ENCODE measurements around the gene OR51A2.

OR51A2 gene

DNA sequence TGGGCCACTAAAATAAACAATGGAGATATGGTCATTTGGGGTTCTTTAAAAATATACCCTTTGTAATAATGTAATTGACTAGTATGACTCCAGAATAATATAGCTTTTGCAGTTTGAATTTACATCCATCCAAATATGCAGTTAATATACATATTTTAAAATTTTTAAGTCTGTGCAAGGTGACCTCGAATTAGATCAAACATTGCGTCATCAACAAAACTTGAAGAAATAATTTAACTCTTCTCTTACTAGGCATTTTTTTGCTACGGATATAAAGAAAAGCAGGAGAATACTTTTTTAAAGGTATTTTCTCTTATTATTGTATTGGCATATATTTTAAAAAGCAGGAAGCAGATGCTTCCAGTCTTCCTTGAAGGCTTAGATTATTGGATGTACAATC is 18.8 kb downstream of the OR51A2 start:
- Histone ChIP-seq H3K9ac (ENCODE audit: low read length) (no peak overlapping the region), H3K4me1 (ENCODE audit: insufficient read depth, low read length, severe bottlenecking) (no peaks in the 10 kb centered on the region), H3K9me3 (ENCODE audit: low read length) (no peaks in the 10 kb centered on the region), H2AFZ (ENCODE audit: low read length) (no peak overlapping the region), H4K20me1 (ENCODE audit: insufficient read depth, low read length) (no peaks in the 10 kb centered on the region), H3K79me2 (ENCODE audit: insufficient read depth, low read length) (no peaks in the 10 kb centered on the region), H3K27me3 (ENCODE audit: insufficient read depth, low read length) (no peaks in the 10 kb centered on the region), H3K4me2 (ENCODE audit: low read length) (no peak overlapping the region), H3K9me2 (ENCODE audit: low read depth, low read length) (no peaks in the 10 kb centered on the region), H3K27ac (ENCODE audit: low read depth, low read length, poor library complexity, severe bottlenecking) (no peak overlapping the region), H3K4me3 (ENCODE audit: low read depth, low read length, poor library complexity, severe bottlenecking) (no peak overlapping the region), H3F3A (ENCODE audit: insufficient read depth, low read length) (no peaks in the 10 kb centered on the region), H3K36me3 (ENCODE audit: insufficient read depth, low read length) (no peaks in the 10 kb centered on the region)
- TF ChIP-seq, protein P1, sequence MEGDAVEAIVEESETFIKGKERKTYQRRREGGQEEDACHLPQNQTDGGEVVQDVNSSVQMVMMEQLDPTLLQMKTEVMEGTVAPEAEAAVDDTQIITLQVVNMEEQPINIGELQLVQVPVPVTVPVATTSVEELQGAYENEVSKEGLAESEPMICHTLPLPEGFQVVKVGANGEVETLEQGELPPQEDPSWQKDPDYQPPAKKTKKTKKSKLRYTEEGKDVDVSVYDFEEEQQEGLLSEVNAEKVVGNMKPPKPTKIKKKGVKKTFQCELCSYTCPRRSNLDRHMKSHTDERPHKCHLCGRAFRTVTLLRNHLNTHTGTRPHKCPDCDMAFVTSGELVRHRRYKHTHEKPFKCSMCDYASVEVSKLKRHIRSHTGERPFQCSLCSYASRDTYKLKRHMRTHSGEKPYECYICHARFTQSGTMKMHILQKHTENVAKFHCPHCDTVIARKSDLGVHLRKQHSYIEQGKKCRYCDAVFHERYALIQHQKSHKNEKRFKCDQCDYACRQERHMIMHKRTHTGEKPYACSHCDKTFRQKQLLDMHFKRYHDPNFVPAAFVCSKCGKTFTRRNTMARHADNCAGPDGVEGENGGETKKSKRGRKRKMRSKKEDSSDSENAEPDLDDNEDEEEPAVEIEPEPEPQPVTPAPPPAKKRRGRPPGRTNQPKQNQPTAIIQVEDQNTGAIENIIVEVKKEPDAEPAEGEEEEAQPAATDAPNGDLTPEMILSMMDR (IDR thresholded peaks at IDR 0.05; ENCODE audit: low read length), result no peak
- TF ChIP-seq EZH2 (IDR thresholded peaks at IDR 0.05; ENCODE audit: borderline replicate concordance, low read length), result no peak

DNA sequence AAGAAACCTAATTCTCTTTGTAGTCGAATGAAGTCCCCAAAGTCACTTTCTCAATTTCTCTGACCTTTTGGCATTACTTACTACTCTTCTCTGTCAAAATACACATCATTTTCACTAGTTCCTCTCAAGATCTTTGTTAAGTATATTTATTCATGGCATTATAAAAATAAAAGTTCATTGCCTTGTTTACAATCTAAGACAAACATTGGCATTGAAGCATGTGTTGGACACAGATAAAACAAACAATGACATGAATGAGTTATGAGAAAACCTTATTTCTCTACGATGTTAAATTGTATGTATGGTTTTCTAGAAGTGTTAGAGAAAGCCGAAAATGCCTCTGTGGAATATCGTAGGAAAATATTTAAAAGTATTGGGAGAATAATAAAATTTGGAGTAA is 22.8 kb downstream of the OR51A2 start:
- Histone ChIP-seq H3K79me2 (ENCODE audit: insufficient read depth, low read length) (no peaks in the 10 kb centered on the region), H3K36me3 (ENCODE audit: insufficient read depth, low read length) (no peaks in the 10 kb centered on the region), H3K27me3 (ENCODE audit: insufficient read depth, low read length) (no peaks in the 10 kb centered on the region), H3F3A (ENCODE audit: insufficient read depth, low read length) (no peaks in the 10 kb centered on the region), H3K9me3 (ENCODE audit: low read length) (no peaks in the 10 kb centered on the region), H4K20me1 (ENCODE audit: insufficient read depth, low read length) (no peaks in the 10 kb centered on the region), H3K4me2 (ENCODE audit: low read length) (no peak overlapping the region), H3K27ac (ENCODE audit: low read depth, low read length, poor library complexity, severe bottlenecking) (no peak overlapping the region), H3K4me3 (ENCODE audit: low read depth, low read length, poor library complexity, severe bottlenecking) (no peak overlapping the region), H2AFZ (ENCODE audit: low read length) (no peak overlapping the region), H3K9me2 (ENCODE audit: low read depth, low read length) (no peaks in the 10 kb centered on the region), H3K4me1 (ENCODE audit: insufficient read depth, low read length, severe bottlenecking) (no peaks in the 10 kb centered on the region), H3K9ac (ENCODE audit: low read length) (no peak overlapping the region)
- no peak for TF ChIP-seq EZH2 (IDR thresholded peaks at IDR 0.05; ENCODE audit: borderline replicate concordance, low read length)
- TF ChIP-seq, protein P1 (IDR thresholded peaks at IDR 0.05; ENCODE audit: low read length), result no peak

DNA sequence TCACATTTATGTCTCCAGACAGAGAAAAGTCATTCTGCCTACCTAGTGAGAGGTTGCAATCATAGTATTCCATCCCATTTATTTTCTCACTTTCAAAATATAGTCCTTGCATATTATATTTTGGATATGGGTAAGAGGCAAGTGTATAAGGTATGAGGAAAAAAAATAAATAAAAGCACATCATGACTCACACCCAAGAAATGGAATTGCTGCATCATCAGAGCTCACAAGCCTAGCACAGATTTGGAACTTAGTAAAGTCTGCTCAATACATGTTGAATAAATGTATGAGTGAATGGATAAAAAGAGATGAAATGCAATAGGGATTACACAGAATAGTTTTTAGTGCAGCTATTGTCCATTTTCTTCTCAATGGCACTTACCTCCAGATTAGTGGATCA is 28.9 kb downstream of the OR51A2 start:
- no peaks in the 10 kb centered on the region for H4K20me1 ChIP-seq (ENCODE audit: insufficient read depth, low read length)
- H3K36me3 ChIP-seq (ENCODE audit: insufficient read depth, low read length), result no peaks in the 10 kb centered on the region
- no peak overlapping the region for H3K27ac ChIP-seq (ENCODE audit: low read depth, low read length, poor library complexity, severe bottlenecking)
- H3K4me1 ChIP-seq (ENCODE audit: insufficient read depth, low read length, severe bottlenecking), result no peaks in the 10 kb centered on the region
- H3K4me2 ChIP-seq (ENCODE audit: low read length), result no peak overlapping the region
- TF ChIP-seq, protein P1 (IDR thresholded peaks at IDR 0.05; ENCODE audit: low read length), result no peak
- TF ChIP-seq EZH2 (IDR thresholded peaks at IDR 0.05; ENCODE audit: borderline replicate concordance, low read length), result no peak
- H3K9me3 ChIP-seq (ENCODE audit: low read length), result no peaks in the 10 kb centered on the region
- H3K9me2 ChIP-seq (ENCODE audit: low read depth, low read length), result no peaks in the 10 kb centered on the region
- no peak overlapping the region for H2AFZ ChIP-seq (ENCODE audit: low read length)
- no peaks in the 10 kb centered on the region for H3F3A ChIP-seq (ENCODE audit: insufficient read depth, low read length)
- H3K79me2 ChIP-seq (ENCODE audit: insufficient read depth, low read length), result no peaks in the 10 kb centered on the region
- no peak overlapping the region for H3K4me3 ChIP-seq (ENCODE audit: low read depth, low read length, poor library complexity, severe bottlenecking)
- no peak overlapping the region for H3K9ac ChIP-seq (ENCODE audit: low read length)
- no peaks in the 10 kb centered on the region for H3K27me3 ChIP-seq (ENCODE audit: insufficient read depth, low read length)

All from OCI-LY1 (cell line).